ENCODE measurements around the gene PSMC4.
"Not testable (repeated sequence)": the region's sequence is repeated elsewhere in the genome, so short reads cannot be mapped to it uniquely, and the experiment has no call there.

The PSMC4 gene

DNA sequence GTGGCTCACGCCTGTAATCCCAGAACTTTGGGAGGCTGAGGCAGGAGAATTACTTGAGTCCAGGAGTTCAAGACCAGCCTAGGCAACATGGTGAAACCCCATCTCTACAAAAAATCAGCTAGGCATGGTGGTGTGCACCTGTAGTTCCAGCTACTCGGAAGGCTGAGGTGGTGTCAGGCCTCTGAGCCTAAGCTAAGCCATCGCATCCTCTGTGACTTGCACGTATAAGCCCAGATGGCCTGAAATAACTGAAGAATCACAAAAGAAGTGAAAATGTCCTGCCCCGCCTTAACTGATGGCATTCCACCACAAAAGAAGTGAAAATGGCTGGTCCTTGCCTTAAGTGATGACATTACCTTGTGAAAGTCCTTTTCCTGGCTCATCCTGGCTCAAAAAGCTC, 13.1 kb upstream of the PSMC4 start:
- not testable (repeated sequence) for H3K27me3 Mint-ChIP-seq, H3K36me3 Mint-ChIP-seq, DNase-seq, H3K9me3 Mint-ChIP-seq, H3K27ac Mint-ChIP-seq, H3K4me3 Mint-ChIP-seq
- CTCF ChIA-PET = interaction anchor here (3.1 kb wide), 1 partner anchor 12 kb away, joined by 11 read pairs; the partner anchor contains the start of gene PSMC4
- peaks cover 49% of the 10 kb centered on the region for H3K4me1 Mint-ChIP-seq

DNA sequence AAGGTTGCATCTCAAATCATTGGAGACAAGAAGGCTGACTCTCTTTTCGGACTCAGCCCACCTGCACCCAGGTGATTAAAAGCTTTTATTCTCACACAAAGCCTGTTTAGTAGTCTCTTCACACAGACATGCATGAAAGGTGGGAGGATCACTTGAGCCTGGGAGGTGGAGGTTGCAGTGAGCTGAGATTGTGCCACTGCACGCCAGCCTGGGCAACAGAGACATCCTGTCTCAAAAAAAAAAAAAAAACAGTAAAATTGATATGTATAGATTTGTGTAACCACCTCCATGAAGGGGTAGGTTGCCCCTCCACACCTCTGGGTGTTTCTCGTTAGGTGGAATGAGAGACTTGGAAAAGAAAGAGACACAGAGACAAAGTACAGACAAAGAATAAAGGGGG, 12.0 kb upstream of the PSMC4 start:
- CTCF ChIA-PET = interaction anchor here (3.1 kb wide), 1 partner anchor 11 kb away, joined by 11 read pairs; the partner anchor contains the start of gene PSMC4
- H3K4me3 Mint-ChIP-seq = peak overlapping the region; percentile 34
- not testable (repeated sequence) for H3K36me3 Mint-ChIP-seq, H3K9me3 Mint-ChIP-seq, H3K27me3 Mint-ChIP-seq
- H3K4me1 Mint-ChIP-seq = peaks cover 42% of the 10 kb centered on the region
- H3K27ac Mint-ChIP-seq = peak overlapping the region; percentile 77
- DNase-seq = peak; percentile 35

DNA sequence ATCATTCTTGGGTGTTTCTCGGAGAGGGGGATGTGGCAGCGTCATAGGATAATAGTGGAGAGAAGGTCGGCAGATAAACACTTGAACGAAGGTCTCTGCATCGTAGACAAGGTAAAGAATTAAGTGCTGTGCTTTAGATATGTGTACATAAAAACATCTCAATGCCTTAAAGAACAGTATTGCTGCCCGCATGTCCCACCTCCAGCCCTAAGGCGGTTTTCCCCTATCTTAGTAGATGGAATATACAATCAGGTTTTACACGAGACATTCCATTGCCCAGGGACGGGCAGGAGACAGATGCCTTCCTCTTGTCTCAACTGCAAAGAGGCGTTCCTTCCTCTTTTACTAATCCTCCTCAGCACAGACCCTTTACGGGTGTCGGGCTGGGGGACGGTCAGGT, 11.6 kb upstream of the PSMC4 start:
- Mint-ChIP-seq H3K27ac (peak overlapping the region; percentile 77), H3K4me1 (peaks cover 40% of the 10 kb centered on the region)
- not testable (repeated sequence) for H3K36me3 Mint-ChIP-seq

GRCh38 chr19:39963898-39964297, 7.1 kb upstream of the PSMC4 start:
- DNase-seq = no peak
- H3K4me1 Mint-ChIP-seq = peaks cover 35% of the 10 kb centered on the region
- CTCF ChIA-PET = no interaction called here

More for the DNA sequence above, 11.6 kb upstream of the PSMC4 start:
- CTCF ChIA-PET = interaction anchor here (3.1 kb wide), 1 partner anchor 11 kb away, joined by 11 read pairs; the partner anchor contains the start of gene PSMC4
- not testable (repeated sequence) for H3K9me3 Mint-ChIP-seq, DNase-seq, H3K27me3 Mint-ChIP-seq
- peak overlapping the region; percentile 34 for H3K4me3 Mint-ChIP-seq

DNA sequence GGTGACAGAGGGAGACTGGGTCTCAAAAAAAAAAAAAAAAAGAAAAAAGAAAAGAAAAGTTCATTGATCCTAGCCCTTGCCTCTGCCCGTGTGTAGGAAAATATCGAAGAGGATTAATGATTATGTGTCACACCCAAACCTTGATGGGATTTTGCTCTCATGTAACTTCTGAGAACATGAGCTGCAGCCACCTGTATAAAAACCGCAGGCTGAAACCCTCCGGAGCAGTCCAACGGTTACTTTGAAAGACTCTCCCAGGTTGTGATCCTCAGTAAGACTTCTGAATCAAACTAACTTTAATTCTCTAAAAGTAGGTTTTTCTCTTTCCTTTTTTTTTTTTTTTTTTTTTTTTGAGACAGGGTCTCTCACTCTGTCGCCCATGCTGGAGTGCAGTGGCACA, 4.3 kb upstream of the PSMC4 start:
- no peak for DNase-seq
- Mint-ChIP-seq H3K4me1 (peaks cover 41% of the 10 kb centered on the region), H3K9me3 (no peaks in the 10 kb centered on the region), H3K27me3 (no peaks in the 10 kb centered on the region), H3K4me3 (no peak overlapping the region), H3K36me3 (peaks cover 15% of the 10 kb centered on the region), H3K27ac (no peak overlapping the region)
- CTCF ChIA-PET = no interaction called here

More at GRCh38 chr19:39963898-39964297, 7.1 kb upstream of the PSMC4 start:
- Mint-ChIP-seq H3K4me3 (no peak overlapping the region), H3K9me3 (no peaks in the 10 kb centered on the region), H3K27me3 (no peaks in the 10 kb centered on the region), H3K27ac (no peak overlapping the region), H3K36me3 (peaks cover 6% of the 10 kb centered on the region)

- H3K9me3 Mint-ChIP-seq = no peaks in the 10 kb centered on the region
- peaks cover 50% of the 10 kb centered on the region for H3K4me1 Mint-ChIP-seq
- H3K36me3 Mint-ChIP-seq = peaks cover 18% of the 10 kb centered on the region
- H3K27me3 Mint-ChIP-seq = no peaks in the 10 kb centered on the region
- no peak overlapping the region for H3K27ac Mint-ChIP-seq
- CTCF ChIA-PET = interaction anchor here (1.2 kb wide), 1 partner anchor 125 kb away, joined by 3 read pairs; no protein-coding TSS in a partner anchor
- DNase-seq = no peak
- H3K4me3 Mint-ChIP-seq = no peak overlapping the region
These were observed 3.4 kb upstream of the PSMC4 start for GRCh38 chr19:39967561-39967960.

- Mint-ChIP-seq H3K27me3 (no peaks in the 10 kb centered on the region), H3K9me3 (no peaks in the 10 kb centered on the region), H3K4me3 (peak overlapping the region; percentile 97), H3K36me3 (peaks cover 25% of the 10 kb centered on the region), H3K27ac (peak overlapping the region; percentile 96), H3K4me1 (peaks cover 53% of the 10 kb centered on the region)
- DNase-seq = no peak
- CTCF ChIA-PET = interaction anchor here (1.2 to 3.3 kb wide), 6 partner anchors 11 to 197 kb away, joined by 3 to 31 read pairs (median 7); partner anchors contain the start of gene FCGBP
These were observed 2.2 kb upstream of the PSMC4 start for GRCh38 chr19:39968789-39969188.

- CTCF ChIA-PET = interaction anchor here (1.6 to 3.3 kb wide), 12 partner anchors 8 to 291 kb away, joined by 3 to 31 read pairs (median 10); partner anchors contain the start of genes FCGBP and ZNF546
- Mint-ChIP-seq H3K4me3 (peak overlapping the region; percentile 97), H3K9me3 (no peaks in the 10 kb centered on the region), H3K27me3 (no peaks in the 10 kb centered on the region), H3K36me3 (peaks cover 28% of the 10 kb centered on the region), H3K27ac (peak overlapping the region; percentile 96), H3K4me1 (peaks cover 50% of the 10 kb centered on the region)
- DNase-seq = no peak
These were observed 1.7 kb upstream of the PSMC4 start for GRCh38 chr19:39969266-39969665.

DNA sequence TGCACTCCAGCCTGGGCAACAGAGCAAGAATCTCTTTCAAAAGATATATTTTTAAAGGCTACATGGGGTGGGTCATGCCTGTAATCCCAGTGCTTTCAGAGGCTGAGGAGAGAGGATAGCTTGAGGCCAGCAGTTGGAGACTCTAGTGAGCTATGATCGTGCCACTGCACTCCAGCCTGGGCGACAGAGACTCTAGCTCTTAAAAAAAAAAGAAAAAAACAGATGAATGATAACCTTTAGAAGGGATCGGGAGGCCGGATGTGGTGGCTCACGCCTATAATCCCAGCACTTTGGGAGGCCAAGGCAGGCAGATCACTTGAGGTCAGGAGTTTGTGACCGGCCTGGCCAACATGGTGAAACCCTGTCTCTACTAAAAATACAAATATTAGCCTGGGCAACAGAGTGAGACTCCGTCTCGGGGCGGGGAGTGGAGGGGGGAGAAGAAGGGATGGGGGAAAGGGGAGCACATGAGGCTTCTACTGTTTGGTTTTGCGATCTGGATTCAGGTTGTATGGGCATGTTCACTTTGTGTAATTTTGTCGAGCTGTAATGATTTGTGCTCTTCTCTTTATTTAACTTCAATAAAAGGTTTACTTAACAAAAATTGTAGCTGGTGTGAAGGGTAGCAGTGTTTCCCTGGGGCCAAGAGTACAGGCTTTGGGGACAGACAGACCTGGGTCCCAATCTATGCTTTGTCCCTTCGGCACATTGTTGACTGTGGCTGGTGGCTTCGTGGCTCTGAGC, 1.1 kb upstream of the PSMC4 start:
- Mint-ChIP-seq H3K27ac (peak overlapping the region; percentile 96), H3K9me3 (no peaks in the 10 kb centered on the region), H3K4me3 (peak overlapping the region; percentile 97), H3K4me1 (peaks cover 50% of the 10 kb centered on the region), H3K36me3 (peaks cover 32% of the 10 kb centered on the region), H3K27me3 (no peaks in the 10 kb centered on the region)
- DNase-seq = peak; percentile 41
- CTCF ChIA-PET = interaction anchor here (0.8 to 3.3 kb wide), 28 partner anchors 9 to 296 kb away, joined by 3 to 31 read pairs (median 6); partner anchors contain the start of genes FBL, FCGBP and ZNF546

GRCh38 chr19:39970425-39970674, 615 bp upstream of the PSMC4 start:
- Mint-ChIP-seq H3K27me3 (no peaks in the 10 kb centered on the region), H3K36me3 (peaks cover 35% of the 10 kb centered on the region), H3K4me3 (peak overlapping the region; percentile 97), H3K4me1 (peaks cover 50% of the 10 kb centered on the region), H3K9me3 (no peaks in the 10 kb centered on the region), H3K27ac (peak overlapping the region; percentile 96)
- CTCF ChIA-PET = interaction anchor here (0.8 to 3.3 kb wide), 27 partner anchors 9 to 296 kb away, joined by 3 to 31 read pairs (median 6); partner anchors contain the start of genes FBL, FCGBP and ZNF546
- DNase-seq = no peak

DNA sequence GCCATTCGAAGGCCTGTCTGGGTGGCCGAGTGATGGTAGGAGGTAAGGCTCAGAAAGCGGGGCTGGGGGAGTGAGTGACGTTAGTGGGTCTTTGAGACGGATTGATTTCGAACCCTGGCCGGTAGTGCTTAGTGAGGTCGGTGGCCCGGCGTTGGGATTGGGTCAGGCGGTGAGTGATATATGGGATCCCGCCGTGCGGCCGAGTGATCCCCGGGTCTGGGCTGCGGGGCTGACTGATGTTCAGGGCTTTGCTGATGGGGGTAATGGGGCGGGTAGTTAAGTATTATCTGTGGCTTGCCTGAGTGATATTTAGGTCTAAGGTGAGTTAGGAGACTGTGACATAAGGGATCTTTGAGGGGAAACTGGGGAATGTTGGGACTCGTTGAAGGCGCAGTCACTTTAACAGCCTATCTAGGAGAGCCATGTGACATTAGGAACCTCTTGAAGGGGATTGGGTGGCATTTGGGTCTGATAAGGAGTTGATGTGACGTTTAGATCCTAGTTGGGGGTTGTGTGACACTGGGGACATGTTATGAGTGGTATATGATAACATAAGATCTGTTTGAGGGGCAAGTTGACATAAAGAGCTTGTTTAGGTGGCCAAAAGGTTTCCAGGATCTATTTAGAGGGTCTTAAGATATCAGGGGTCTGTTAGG, 543 bp downstream of the PSMC4 start:
- Mint-ChIP-seq H3K4me3 (peak overlapping the region; percentile 97), H3K27me3 (no peaks in the 10 kb centered on the region), H3K27ac (peak overlapping the region; percentile 96), H3K36me3 (peaks cover 42% of the 10 kb centered on the region), H3K4me1 (peaks cover 50% of the 10 kb centered on the region), H3K9me3 (no peaks in the 10 kb centered on the region)
- CTCF ChIA-PET = interaction anchor here (0.7 to 3.3 kb wide), 21 partner anchors 10 to 297 kb away, joined by 3 to 31 read pairs (median 7); partner anchors contain the start of genes FBL, FCGBP and ZNF546
- DNase-seq = no peak

- H3K36me3 Mint-ChIP-seq = peaks cover 62% of the 10 kb centered on the region
- H3K4me3 Mint-ChIP-seq = no peak overlapping the region
- no peaks in the 10 kb centered on the region for H3K27me3 Mint-ChIP-seq
- no peaks in the 10 kb centered on the region for H3K9me3 Mint-ChIP-seq
- H3K27ac Mint-ChIP-seq = no peak overlapping the region
- CTCF ChIA-PET = no interaction called here
- DNase-seq = no peak
- peaks cover 32% of the 10 kb centered on the region for H3K4me1 Mint-ChIP-seq
These were observed 3.6 kb downstream of the PSMC4 start for GRCh38 chr19:39974377-39975155.

- CTCF ChIA-PET = interaction anchor here (1.0 kb wide), 1 partner anchor 12 kb away, joined by 3 read pairs; the partner anchor contains the start of gene PSMC4
- Mint-ChIP-seq H3K27me3 (no peaks in the 10 kb centered on the region), H3K4me3 (no peak overlapping the region), H3K36me3 (peaks cover 78% of the 10 kb centered on the region), H3K4me1 (peaks cover 2% of the 10 kb centered on the region), H3K9me3 (peaks cover 36% of the 10 kb centered on the region), H3K27ac (no peak overlapping the region)
- DNase-seq = no peak
These were observed 11.9 kb downstream of the PSMC4 start for GRCh38 chr19:39982883-39983282.
